A673 (cell line): ENCODE data around the gene NLRX1.

Experiments
- CTCF ChIP-seq: fragments of 300-800, 200-600 bp; sonication (generic); conservative IDR thresholded peaks from 2 replicates; pipeline ENCODE4 v1.5.1; 2017; ENCODE audit warnings: low read depth, mild to moderate bottlenecking, antibody characterized with exemption, low read length, moderate library complexity, mixed read lengths
- EZH2 ChIP-seq: fragments of 200-600 bp; sonication (generic); IDR thresholded peaks from 2 replicates; pipeline ENCODE4 v1.6.1; 2017; ENCODE audit warnings: borderline replicate concordance, low read depth, mild to moderate bottlenecking, mixed read lengths, antibody characterized with exemption, low read length; ENCODE audit not compliant: poor library complexity, severe bottlenecking

- no peak for TF ChIP-seq CTCF
- TF ChIP-seq EZH2: no peak
Observed at GRCh38 chr11:119207415-119207960, 39.0 kb downstream of the NLRX1 start.
